ENCODE results near the gene PDHX. TPM values are rescaled to one million over a fixed set of nuclear protein-coding genes. Genes with fewer than 3 reads are reported as not detected.

The PDHX gene
- polyA plus RNA-seq, 1 donor from 2014 or later = 13.1 TPM

DNA sequence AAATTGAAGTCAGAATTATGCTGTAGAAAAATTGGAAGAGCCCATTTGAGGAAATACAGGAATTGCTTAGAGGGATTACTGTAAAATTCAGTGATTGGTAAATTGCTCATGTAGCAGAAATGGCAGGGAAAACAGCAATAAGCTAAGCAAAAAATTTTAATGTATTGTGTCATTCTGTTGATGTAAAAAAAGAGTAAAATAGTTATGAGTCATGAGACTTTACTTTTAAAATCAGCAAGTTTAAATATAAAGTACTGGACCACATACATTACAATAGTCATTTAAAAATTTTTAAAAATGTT is 10.4 kb downstream of the PDHX start:
- Mint-ChIP-seq H3K4me3 (no peak overlapping the region), H3K27ac (peak overlapping the region in 1 of 3 donors; percentile 26), H3K4me1 (peaks cover 7 to 14% (median 13%) of the 10 kb centered on the region in 3 donors), H3K27me3 (no peaks in the 10 kb centered on the region), H3K9me3 (no peaks in the 10 kb centered on the region), H3K36me3 (peaks cover 4% of the 10 kb centered on the region)

DNA sequence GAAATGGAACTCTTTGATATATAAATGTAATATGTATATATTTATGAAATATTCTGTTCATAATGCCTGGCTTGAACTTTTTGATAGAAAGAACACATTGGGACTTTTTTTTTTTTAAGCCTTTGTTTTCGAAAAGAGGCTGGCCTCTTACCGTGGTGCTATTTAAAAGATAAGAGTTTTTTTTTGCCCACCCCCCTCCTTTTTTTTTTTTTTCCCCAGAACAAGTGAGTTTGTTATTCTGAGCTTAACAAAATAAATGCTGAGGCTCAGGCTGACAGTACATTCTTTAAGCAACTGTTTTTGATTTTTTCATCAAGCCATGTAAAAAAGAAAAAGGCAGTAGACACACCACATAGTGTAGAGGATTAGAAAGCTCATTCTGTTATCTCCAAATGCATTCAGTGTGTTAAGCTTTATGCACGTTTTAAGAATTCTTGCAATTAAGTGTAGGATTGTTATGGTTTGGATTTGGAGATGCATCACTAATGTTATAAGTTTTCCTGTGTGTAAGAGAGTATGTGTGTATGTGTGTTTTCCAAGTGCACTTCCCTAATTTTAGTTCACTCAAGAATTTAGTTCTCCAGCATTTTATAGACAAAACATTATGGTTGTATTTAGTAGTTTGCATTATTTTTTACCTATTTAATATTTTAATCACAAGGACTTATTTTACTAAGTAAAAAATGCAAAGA is 12.0 kb downstream of the PDHX start:
- H3K36me3 Mint-ChIP-seq = peaks cover 4% of the 10 kb centered on the region
- H3K27me3 Mint-ChIP-seq = no peaks in the 10 kb centered on the region
- no peak overlapping the region for H3K4me3 Mint-ChIP-seq
- H3K27ac Mint-ChIP-seq = peak overlapping the region in 1 of 3 donors; percentile 15
- peaks cover 7 to 14% (median 13%) of the 10 kb centered on the region in 3 donors for H3K4me1 Mint-ChIP-seq
- no peaks in the 10 kb centered on the region for H3K9me3 Mint-ChIP-seq

- no peaks in the 10 kb centered on the region for H3K27me3 Mint-ChIP-seq
- H3K4me1 Mint-ChIP-seq = peaks cover 7 to 13% (median 12%) of the 10 kb centered on the region in 3 donors
- no peak overlapping the region for H3K4me3 Mint-ChIP-seq
- H3K27ac Mint-ChIP-seq = peak overlapping the region in 1 of 3 donors; percentile 15
- H3K9me3 Mint-ChIP-seq = no peaks in the 10 kb centered on the region
- peaks cover 5% of the 10 kb centered on the region for H3K36me3 Mint-ChIP-seq
Measured at GRCh38 chr11:34928960-34929680, 12.7 kb downstream of the PDHX start.

DNA sequence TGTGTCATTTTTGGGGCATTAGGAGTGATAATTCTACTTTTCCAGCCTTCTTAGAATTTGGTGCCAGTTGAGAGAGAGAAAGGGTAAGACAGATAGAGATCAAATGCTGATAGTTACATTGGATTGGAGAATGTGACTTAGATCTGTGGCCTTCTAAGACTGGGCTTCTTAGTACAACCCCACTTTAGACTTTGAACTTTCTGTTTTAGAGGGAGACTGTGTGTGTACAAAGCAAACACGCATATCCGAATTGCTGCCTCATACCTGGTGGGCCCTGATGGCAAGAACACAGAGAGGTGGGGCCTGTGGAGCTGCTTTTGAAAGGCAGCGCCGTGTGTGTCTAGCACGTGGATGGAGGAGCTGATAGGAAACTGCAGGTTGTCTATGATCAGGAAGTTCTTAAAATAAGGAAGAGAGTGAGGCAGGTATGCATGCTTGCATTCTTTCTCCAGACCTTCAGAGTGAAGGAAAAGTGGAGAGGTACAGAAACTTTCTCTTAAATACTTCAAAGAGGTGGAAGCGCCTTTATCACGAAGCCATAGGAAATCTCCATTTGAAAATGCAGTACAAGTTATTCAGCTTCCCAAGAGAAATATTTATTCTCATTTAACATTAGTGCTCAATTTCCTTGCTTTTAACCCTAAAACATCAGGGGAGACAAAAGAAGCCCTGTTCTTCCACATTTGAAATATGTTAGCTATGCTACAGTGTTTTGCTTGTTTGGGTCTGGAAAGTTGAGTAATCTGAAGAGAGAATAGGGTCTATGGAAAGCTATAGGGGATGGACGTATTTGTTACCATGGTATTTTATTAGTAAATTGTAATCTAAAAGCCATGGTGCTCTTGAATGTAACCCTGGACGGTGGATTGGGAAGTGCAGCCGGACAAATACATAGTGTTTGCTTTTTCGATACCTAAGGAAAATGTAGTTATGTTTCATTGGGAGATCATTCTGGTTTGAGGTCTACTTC is 13.7 kb downstream of the PDHX start:
- Mint-ChIP-seq H3K27me3 (no peaks in the 10 kb centered on the region), H3K4me3 (no peak overlapping the region), H3K27ac (no peak overlapping the region), H3K4me1 (peaks cover 7 to 12% (median 8%) of the 10 kb centered on the region in 3 donors), H3K9me3 (no peaks in the 10 kb centered on the region), H3K36me3 (peaks cover 7% of the 10 kb centered on the region)

GRCh38 chr11:34936945-34937629 is 20.7 kb downstream of the PDHX start:
- Mint-ChIP-seq H3K36me3 (peaks cover 10% of the 10 kb centered on the region), H3K27ac (no peak overlapping the region), H3K4me3 (no peak overlapping the region), H3K4me1 (peaks cover 10 to 11% (median 11%) of the 10 kb centered on the region in 3 donors), H3K27me3 (no peaks in the 10 kb centered on the region), H3K9me3 (no peaks in the 10 kb centered on the region)

GRCh38 chr11:34938611-34939010 is 22.2 kb downstream of the PDHX start:
- H3K4me3 Mint-ChIP-seq = no peak overlapping the region
- no peaks in the 10 kb centered on the region for H3K9me3 Mint-ChIP-seq
- H3K4me1 Mint-ChIP-seq = peaks cover 11% of the 10 kb centered on the region in 3 donors
- peak overlapping the region in 1 of 3 donors; percentile 3 for H3K27ac Mint-ChIP-seq
- H3K36me3 Mint-ChIP-seq = peaks cover 10% of the 10 kb centered on the region
- H3K27me3 Mint-ChIP-seq = no peaks in the 10 kb centered on the region

DNA sequence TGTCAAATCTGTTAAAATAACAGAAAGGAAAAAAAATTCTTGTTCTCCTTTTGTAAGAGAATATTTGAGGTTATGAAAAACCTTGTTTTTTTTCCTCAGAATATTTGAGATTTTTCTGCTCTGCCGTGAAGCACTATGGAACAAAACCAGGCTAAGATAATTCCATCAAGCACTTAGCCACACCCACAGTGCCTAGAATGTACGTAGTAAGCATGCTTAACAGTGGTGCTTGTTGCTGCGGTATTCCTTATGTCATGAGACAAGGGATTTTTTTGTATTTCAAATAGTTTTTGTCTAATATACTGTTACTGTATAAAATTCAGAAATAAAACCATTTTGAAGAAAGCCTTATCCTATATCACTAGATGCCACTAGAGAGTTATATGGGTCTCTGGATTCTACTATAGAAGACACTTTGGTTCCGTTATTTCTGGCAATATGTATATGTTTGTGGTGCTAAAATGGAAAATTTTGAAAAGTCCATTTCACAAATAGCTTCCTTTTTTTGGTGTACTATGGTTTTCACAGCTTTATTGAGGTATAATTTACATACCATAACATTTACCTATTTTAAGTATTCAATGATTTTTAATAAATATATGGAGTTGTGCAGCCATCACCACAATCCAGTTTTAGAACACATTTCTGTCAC is 23.7 kb downstream of the PDHX start:
- H3K9me3 Mint-ChIP-seq = peaks cover 0 to 5% (median 3%) of the 10 kb centered on the region in 3 donors
- H3K27ac Mint-ChIP-seq = no peak overlapping the region
- H3K36me3 Mint-ChIP-seq = peaks cover 13% of the 10 kb centered on the region
- H3K27me3 Mint-ChIP-seq = no peaks in the 10 kb centered on the region
- H3K4me3 Mint-ChIP-seq = no peak overlapping the region
- H3K4me1 Mint-ChIP-seq = peaks cover 11% of the 10 kb centered on the region in 3 donors

DNA sequence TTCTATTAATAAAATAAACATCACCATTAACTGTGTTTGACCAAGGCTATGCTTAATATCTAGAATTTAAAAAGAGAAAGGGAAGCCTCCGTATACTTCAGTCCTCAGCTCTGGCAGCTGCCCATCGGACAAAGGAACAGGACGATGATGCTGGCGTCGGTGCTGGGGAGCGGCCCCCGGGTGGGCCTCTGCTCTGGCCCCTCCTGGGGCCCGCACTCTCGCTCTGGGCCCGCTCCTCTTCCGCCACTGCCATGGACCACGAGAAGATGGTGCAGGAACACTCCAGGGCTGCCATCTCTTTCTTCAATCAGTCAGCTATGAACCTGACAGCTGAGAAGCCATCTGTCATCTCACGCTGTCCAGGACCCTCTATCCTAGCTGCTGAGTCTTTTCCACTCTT is 25.3 kb downstream of the PDHX start:
- Mint-ChIP-seq H3K27ac (no peak overlapping the region), H3K9me3 (peaks cover 0 to 5% (median 3%) of the 10 kb centered on the region in 3 donors), H3K4me1 (peaks cover 8 to 11% (median 11%) of the 10 kb centered on the region in 3 donors), H3K36me3 (peaks cover 8% of the 10 kb centered on the region), H3K27me3 (no peaks in the 10 kb centered on the region), H3K4me3 (no peak overlapping the region)

DNA sequence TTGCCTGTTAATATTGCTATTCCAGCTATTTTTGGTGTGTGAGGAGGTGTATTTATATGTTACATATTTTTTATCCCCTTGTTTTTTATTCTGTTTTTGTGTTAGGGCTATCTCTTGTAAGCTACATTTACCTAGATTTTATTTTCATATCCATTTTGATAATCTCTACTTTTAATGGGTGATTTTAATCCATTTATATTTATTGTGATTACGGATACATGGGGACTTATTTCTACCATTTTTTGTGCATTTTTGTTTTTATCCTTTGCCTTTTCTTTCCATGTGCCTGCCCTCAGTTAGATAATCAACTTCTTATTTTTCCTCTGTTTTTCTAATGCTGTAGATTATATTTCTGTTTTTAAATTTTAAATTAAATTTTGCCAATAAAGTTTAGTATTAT is 28.3 kb downstream of the PDHX start:
- H3K9me3 Mint-ChIP-seq = peaks cover 0 to 5% (median 3%) of the 10 kb centered on the region in 3 donors

GRCh38 chr11:34948696-34949095 is 32.3 kb downstream of the PDHX start:
- Mint-ChIP-seq H3K9me3 (peaks cover 0 to 5% (median 3%) of the 10 kb centered on the region in 3 donors), H3K27ac (no peak overlapping the region), H3K4me1 (no peaks in the 10 kb centered on the region), H3K27me3 (no peaks in the 10 kb centered on the region), H3K4me3 (no peak overlapping the region), H3K36me3 (peaks cover 14% of the 10 kb centered on the region)

More for the DNA sequence above, 28.3 kb downstream of the PDHX start:
- Mint-ChIP-seq H3K27me3 (no peaks in the 10 kb centered on the region), H3K27ac (peak overlapping the region in 1 of 3 donors; percentile 20), H3K4me3 (no peak overlapping the region), H3K36me3 (peaks cover 17% of the 10 kb centered on the region), H3K4me1 (peaks cover 7 to 11% (median 10%) of the 10 kb centered on the region in 3 donors)

DNA sequence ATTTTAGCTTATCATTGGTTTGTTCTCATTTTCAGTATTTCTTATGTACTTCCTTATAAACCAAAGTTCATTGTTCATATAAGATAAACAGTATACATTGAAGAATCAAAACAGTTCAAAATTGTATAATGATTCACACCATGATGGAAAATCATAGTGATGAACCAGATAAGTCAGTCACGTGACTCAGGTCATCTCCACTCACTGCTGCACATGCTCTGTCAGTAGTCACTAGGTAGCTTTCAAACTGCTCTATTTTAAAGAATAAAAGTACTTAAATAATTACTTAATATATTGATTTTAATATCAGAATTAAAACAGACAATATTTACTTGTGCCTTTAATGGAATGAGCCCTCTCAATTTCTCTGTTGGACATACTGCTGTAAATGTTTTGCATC is 37.5 kb downstream of the PDHX start:
- Mint-ChIP-seq H3K27me3 (no peaks in the 10 kb centered on the region), H3K4me3 (no peak overlapping the region), H3K4me1 (no peaks in the 10 kb centered on the region), H3K36me3 (peaks cover 4% of the 10 kb centered on the region), H3K9me3 (no peaks in the 10 kb centered on the region), H3K27ac (no peak overlapping the region)

DNA sequence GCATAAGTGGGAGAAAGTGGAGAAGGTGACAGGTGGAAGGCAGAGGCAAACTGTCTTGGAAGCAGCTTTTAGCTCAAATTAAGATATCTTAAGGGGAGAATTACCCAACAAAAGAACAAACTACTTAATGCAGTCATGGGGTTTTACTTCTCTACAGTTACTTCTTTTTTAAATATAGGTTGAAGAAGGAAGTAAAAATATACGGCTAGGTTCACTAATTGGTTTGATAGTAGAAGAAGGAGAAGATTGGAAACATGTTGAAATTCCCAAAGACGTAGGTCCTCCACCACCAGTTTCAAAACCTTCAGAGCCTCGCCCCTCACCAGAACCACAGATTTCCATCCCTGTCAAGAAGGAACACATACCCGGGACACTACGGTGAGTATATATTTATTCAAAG is 40.8 kb downstream of the PDHX start:
- Mint-ChIP-seq H3K27ac (no peak overlapping the region), H3K9me3 (no peaks in the 10 kb centered on the region), H3K4me3 (no peak overlapping the region), H3K36me3 (peaks cover 6% of the 10 kb centered on the region), H3K4me1 (peaks cover 0 to 3% (median 0%) of the 10 kb centered on the region in 3 donors), H3K27me3 (no peaks in the 10 kb centered on the region)

DNA sequence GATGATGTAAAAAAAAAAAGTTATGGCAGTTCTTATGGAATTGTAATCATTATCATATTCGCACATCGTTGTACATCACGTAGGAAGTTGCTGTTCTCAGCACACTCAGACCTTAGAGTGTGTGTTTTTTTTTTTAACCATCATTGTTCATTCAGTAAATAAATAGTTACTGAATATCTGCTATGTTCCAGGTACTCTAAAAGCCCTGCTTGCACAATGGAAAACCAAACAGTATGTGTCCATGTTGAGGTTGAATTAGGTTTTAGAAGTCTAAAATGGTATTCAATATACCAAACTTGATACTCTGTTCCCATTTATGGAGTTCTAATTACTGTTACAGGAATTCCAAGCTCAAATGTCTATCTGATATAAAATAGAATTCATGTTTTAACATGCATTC is 41.2 kb downstream of the PDHX start:
- Mint-ChIP-seq H3K4me3 (no peak overlapping the region), H3K36me3 (peaks cover 7% of the 10 kb centered on the region), H3K9me3 (no peaks in the 10 kb centered on the region), H3K4me1 (peaks cover 0 to 3% (median 0%) of the 10 kb centered on the region in 3 donors), H3K27ac (no peak overlapping the region), H3K27me3 (no peaks in the 10 kb centered on the region)

GRCh38 chr11:34959770-34960169 is 43.4 kb downstream of the PDHX start:
- Mint-ChIP-seq H3K36me3 (peaks cover 7% of the 10 kb centered on the region), H3K4me1 (peaks cover 0 to 3% (median 0%) of the 10 kb centered on the region in 3 donors), H3K27ac (no peak overlapping the region), H3K27me3 (no peaks in the 10 kb centered on the region), H3K9me3 (no peaks in the 10 kb centered on the region), H3K4me3 (no peak overlapping the region)
